ENCODE data around the gene GRIK2.

GRIK2 gene

DNA sequence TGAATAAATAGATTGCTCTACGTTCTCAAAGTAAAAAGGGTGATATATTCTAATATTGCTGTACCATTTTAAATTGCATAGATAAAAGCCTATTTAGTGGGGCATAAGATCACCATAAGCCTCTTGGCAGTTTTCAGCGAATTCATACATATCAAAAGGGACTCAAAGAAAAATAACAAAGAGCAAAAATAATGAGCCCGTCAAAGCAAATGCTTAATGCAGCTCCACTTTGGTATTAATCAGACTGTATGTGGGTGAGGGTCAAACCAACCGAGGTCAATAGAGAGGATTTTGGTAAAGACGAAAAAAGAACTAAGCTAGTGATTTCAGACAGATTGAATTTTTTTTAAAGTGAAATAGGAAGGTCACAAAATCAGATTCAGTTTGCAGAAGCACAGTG is 598.8 kb downstream of the GRIK2 start:
- no peak for TF ChIP-seq TAF1 (IDR thresholded peaks at IDR 0.05; ENCODE audit: borderline replicate concordance, low read depth, low read length)
- DNase-seq (ENCODE audit: insufficient read length), result no peak
- FAIRE-seq, result no peak

DNA sequence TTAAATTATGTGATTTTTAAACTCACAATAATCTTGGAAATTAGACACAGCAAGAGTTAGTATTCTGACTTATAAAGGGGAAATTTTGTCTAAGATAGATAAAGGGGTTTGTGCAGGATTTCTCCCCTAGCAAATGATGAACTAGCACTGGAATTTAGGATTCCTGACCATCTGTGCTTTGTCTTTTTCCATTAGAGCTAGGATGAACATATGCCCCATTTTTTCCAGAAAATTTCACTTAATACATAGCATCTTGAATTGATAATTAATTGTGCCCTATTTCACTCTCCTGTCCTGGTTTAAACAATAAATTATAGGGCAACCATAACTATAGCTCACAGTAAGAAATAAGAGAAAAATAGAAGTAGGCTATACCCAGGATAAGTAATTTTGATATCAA is 601.0 kb downstream of the GRIK2 start:
- DNase-seq (ENCODE audit: insufficient read length), result no peak
- no peak for FAIRE-seq
- no peak for TF ChIP-seq POLR2AphosphoS5 (IDR thresholded peaks at IDR 0.05; ENCODE audit: low read depth, low read length)
- no peak for TF ChIP-seq POLR2A (IDR thresholded peaks at IDR 0.05; ENCODE audit: low read depth, low read length)
- TF ChIP-seq TAF1 (IDR thresholded peaks at IDR 0.05; ENCODE audit: borderline replicate concordance, low read depth, low read length), result no peak

DNA sequence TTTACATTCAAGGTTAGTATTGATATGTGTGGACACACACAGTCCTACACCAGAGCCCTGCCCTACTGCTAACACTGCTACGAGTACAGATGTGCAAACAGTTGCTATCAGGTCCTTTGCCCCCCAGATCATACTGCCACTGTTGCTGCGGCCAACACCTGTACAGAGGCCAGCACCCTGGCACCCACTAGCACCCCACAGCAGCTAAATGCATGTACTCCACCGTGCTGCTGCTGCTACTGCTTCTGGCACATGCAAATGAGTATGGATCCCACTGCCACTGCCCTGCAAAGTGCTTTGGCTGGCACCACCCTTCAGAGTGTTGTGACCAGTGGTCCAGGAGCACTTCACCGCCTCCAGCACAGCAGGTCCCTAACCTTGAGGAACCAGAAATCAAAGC is 621.9 kb downstream of the GRIK2 start:
- TF ChIP-seq TAF1 (IDR thresholded peaks at IDR 0.05; ENCODE audit: borderline replicate concordance, low read depth, low read length) (no peak), POLR2AphosphoS5 (IDR thresholded peaks at IDR 0.05; ENCODE audit: low read depth, low read length) (no peak), POLR2A (IDR thresholded peaks at IDR 0.05; ENCODE audit: low read depth, low read length) (no peak)
- FAIRE-seq (no peak), DNase-seq (ENCODE audit: insufficient read length) (no peak)

DNA sequence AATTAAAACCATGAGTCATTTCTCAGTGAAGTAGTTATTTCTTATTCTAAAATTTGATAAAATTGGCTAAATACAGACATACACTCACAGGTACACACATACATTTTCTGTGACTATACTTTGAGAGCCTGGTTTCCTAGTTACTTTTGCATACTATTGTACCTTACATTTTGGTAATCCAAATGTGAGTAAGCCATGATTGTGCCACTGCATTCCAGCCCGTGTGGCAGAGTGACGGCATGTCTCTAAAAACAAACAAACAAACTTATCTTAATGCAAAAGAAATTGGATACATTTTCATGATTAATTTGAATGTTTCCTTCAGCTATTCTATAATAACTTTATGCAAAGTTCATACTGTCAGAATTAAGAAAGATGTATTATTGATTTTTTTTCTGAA is 628.8 kb downstream of the GRIK2 start:
- DNase-seq (ENCODE audit: insufficient read length) (no peak), FAIRE-seq (no peak)
- no peak for TF ChIP-seq POLR2AphosphoS5 (IDR thresholded peaks at IDR 0.05; ENCODE audit: low read depth, low read length)
- TF ChIP-seq POLR2A (IDR thresholded peaks at IDR 0.05; ENCODE audit: low read depth, low read length), result no peak
- no peak for TF ChIP-seq TAF1 (IDR thresholded peaks at IDR 0.05; ENCODE audit: borderline replicate concordance, low read depth, low read length)

DNA sequence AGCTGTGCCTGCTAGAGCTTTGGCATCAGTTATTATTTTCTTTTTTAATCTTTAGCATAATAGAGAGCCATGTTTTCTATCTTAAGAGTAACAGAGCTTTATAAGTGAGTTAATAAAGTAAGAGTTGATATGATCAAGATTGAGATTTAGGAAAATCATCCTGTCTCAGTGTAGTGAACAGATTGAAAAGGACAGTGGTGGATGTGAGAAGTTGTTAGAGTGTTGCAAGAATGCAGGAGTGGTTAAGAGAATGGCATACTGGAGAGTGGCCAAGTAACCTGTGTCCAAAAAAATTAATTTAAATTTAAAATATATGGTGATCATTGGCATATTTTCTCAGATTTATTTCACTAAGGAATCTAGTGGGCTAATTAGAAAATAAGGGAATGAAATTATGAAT is 629.3 kb downstream of the GRIK2 start:
- FAIRE-seq (no peak), DNase-seq (ENCODE audit: insufficient read length) (no peak)
- TF ChIP-seq POLR2A (IDR thresholded peaks at IDR 0.05; ENCODE audit: low read depth, low read length), result no peak
- TF ChIP-seq TAF1 (IDR thresholded peaks at IDR 0.05; ENCODE audit: borderline replicate concordance, low read depth, low read length), result no peak
- TF ChIP-seq POLR2AphosphoS5 (IDR thresholded peaks at IDR 0.05; ENCODE audit: low read depth, low read length), result no peak

DNA sequence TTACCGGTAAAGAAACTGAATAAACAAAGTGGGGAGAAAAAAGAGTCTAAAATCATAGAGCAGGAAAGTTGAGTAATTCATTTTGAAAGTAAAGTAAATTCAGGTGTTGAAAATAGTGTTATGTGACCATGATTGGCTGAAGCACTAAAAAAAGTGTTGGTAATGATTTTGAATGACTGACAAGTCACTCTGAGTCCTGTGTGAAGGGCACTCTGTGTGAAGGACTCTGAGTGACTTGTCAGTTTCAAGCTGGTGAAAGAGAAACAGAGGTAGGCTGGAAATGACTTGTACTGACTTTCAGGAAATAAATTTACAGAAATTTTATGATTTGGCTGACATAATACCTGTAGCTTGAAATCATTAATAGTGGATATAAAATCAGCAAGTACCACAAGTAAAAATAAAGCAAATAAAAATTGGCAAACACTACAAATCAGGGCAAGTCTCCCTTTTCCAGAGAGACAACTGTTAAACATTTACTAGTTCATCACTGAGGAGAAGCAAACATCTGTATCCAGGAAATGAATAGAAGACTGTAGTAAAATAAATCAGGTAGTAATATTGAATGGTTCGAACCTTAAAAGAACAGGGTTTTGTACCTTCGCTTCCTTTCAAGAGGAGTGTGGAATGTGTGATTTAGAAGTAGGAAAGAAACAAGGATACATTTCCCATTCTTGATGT is 630.6 kb downstream of the GRIK2 start:
- no peak for DNase-seq (ENCODE audit: insufficient read length)

DNA sequence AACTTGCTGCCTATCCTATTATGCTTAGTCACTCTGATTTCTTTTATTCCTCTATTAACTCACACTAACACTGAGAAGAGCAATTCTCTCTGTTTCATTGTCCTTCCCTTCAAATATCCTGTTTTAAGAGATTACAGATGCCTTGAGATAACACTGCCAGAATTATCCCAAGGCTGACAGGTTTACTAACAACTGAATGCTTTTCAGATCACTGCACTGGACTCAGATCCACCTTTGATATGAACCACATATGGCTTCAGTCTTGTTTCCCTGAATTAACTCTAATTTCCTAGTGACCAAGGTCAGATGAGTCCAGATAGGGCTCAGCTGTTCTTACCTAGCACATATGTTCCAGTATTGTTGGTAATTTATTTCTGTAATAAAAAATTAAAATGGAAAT is 633.1 kb downstream of the GRIK2 start:
- no peak for FAIRE-seq
- DNase-seq (ENCODE audit: insufficient read length), result no peak

More for the DNA sequence above, 630.6 kb downstream of the GRIK2 start:
- FAIRE-seq, result no peak
- TF ChIP-seq TAF1 (IDR thresholded peaks at IDR 0.05; ENCODE audit: borderline replicate concordance, low read depth, low read length), result no peak
- no peak for TF ChIP-seq POLR2A (IDR thresholded peaks at IDR 0.05; ENCODE audit: low read depth, low read length)
- no peak for TF ChIP-seq POLR2AphosphoS5 (IDR thresholded peaks at IDR 0.05; ENCODE audit: low read depth, low read length)

DNA sequence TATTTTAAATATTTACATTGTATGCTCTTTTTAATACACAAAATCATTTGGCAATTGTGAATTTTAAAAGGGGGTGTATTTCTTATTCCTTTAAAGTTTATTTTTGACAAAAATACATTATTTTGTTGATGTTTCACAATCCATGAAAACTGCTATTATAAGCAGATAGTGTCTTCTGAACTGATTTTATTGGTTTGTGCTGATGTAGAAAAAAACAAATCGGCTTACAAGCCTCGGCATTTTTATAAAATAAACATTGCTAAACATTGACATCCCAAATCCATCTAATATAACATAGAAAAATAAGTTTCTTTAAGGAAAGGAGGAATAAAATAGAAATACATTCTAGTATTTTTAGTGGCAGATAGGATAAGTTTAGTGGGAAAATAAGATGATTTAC is 634.7 kb downstream of the GRIK2 start:
- TF ChIP-seq POLR2A (IDR thresholded peaks at IDR 0.05; ENCODE audit: low read depth, low read length), result no peak
- no peak for TF ChIP-seq POLR2AphosphoS5 (IDR thresholded peaks at IDR 0.05; ENCODE audit: low read depth, low read length)
- no peak for TF ChIP-seq TAF1 (IDR thresholded peaks at IDR 0.05; ENCODE audit: borderline replicate concordance, low read depth, low read length)
- no peak for DNase-seq (ENCODE audit: insufficient read length)
- FAIRE-seq, result no peak

More for the DNA sequence above, 633.1 kb downstream of the GRIK2 start:
- no peak for TF ChIP-seq TAF1 (IDR thresholded peaks at IDR 0.05; ENCODE audit: borderline replicate concordance, low read depth, low read length)
- no peak for TF ChIP-seq POLR2AphosphoS5 (IDR thresholded peaks at IDR 0.05; ENCODE audit: low read depth, low read length)

DNA sequence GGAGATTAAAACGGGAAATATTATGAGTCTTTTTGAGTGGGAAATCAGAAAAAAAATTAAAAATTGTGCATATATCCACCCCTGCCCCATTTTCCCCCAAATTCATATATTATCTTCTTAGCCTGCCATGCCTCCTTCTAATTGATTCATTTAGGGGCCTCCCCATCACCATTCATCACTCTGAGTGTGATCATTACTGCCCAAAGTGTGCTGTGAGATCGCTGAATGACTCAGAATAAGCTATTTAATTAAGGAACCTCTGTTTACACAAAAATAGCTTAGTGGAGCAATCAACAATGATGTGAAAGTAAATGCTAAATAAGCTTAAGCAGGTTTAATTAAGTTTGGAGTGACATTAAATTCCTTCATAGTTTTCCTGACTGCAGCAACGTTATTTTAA is 645.5 kb downstream of the GRIK2 start:
- TF ChIP-seq TAF1 (IDR thresholded peaks at IDR 0.05; ENCODE audit: borderline replicate concordance, low read depth, low read length), result no peak
- no peak for TF ChIP-seq POLR2A (IDR thresholded peaks at IDR 0.05; ENCODE audit: low read depth, low read length)
- TF ChIP-seq POLR2AphosphoS5 (IDR thresholded peaks at IDR 0.05; ENCODE audit: low read depth, low read length), result no peak
- no peak for DNase-seq (ENCODE audit: insufficient read length)
- no peak for FAIRE-seq

DNA sequence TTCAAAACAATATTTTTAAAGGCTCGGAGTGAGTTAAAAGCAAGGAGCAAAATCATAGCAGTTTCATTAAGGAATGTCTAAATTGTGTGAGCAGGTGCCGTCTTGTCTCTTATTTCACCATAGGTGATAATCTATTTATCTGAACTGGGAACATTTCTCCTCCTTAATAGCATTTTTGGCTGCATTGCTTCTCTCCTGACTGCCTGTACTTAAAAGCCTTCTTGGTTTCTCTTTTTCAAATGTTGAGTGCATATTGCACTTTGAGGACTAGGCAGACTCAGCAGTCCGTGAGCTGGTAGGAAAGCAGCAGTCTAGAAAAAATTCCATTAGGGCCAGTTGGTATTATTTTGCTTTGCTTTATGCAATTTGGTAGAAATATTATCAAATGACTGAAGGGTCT is 645.9 kb downstream of the GRIK2 start:
- no peak for FAIRE-seq
- TF ChIP-seq TAF1 (IDR thresholded peaks at IDR 0.05; ENCODE audit: borderline replicate concordance, low read depth, low read length) (no peak), POLR2A (IDR thresholded peaks at IDR 0.05; ENCODE audit: low read depth, low read length) (no peak), POLR2AphosphoS5 (IDR thresholded peaks at IDR 0.05; ENCODE audit: low read depth, low read length) (no peak)

DNA sequence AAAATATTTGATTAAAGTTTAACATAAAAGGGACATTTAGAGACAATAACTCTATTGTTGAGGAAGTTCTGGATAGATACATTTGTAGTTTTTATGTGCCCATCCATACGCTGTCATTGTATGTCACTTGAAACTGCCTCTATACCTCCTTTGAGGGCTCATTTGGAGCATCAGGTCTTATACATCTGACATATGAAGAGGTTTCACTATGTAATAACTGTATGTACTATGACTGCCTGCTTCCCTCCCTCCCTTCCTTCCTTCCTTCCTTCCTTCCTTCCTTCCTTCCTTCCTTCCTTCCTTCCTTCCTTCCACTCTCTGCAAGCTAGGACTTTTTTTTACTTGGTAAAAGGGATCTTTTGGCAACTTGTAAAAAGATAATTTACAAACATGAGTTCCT is 657.5 kb downstream of the GRIK2 start:
- no peak for TF ChIP-seq POLR2A (IDR thresholded peaks at IDR 0.05; ENCODE audit: low read depth, low read length)
- TF ChIP-seq POLR2AphosphoS5 (IDR thresholded peaks at IDR 0.05; ENCODE audit: low read depth, low read length), result no peak
- no peak for TF ChIP-seq TAF1 (IDR thresholded peaks at IDR 0.05; ENCODE audit: borderline replicate concordance, low read depth, low read length)
- DNase-seq (ENCODE audit: insufficient read length) (no peak), FAIRE-seq (no peak)

More for the DNA sequence above, 645.9 kb downstream of the GRIK2 start:
- DNase-seq (ENCODE audit: insufficient read length), result no peak

DNA sequence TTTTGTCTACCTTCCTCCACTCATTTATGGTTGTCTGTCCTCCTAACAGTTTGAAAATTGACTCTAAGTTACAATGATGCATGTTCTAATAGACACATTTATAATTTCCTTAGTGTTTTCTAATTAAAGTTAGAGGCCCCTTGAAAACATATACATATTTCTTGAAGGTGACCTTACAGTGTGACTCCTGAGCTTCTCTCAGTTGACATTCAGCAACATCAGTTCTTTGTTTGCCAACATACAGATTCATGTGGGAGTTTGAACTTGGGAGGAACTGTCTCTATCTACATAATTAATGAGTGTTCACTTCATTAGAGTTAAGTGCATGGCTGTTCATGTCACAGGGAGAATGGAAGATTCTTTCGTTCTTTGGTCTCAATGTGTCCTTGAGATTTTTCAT is 658.2 kb downstream of the GRIK2 start:
- no peak for DNase-seq (ENCODE audit: insufficient read length)
- TF ChIP-seq POLR2A (IDR thresholded peaks at IDR 0.05; ENCODE audit: low read depth, low read length), result no peak
- no peak for TF ChIP-seq TAF1 (IDR thresholded peaks at IDR 0.05; ENCODE audit: borderline replicate concordance, low read depth, low read length)
- no peak for TF ChIP-seq POLR2AphosphoS5 (IDR thresholded peaks at IDR 0.05; ENCODE audit: low read depth, low read length)
- no peak for FAIRE-seq

DNA sequence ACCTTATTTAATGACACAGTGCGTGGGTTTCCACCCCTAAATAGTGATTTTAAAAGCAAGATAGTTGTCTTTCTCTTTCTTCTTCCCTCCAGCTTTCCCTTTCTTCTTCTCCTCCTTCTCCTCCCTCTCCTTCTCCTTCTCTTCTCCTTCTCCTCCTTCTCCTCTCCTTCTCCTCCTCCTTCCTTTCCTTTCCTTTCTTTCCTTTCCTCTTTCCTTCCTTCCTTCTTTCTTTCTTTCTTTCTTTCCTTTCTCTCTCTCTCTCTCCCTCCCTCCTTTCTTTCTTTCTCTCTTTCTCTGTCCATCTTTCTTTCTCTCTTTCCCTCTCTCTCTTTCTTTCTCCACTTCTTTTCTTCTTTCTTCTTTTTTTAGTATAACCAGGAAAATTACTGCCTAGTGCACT is 670.6 kb downstream of the GRIK2 start:
- FAIRE-seq, result no peak
- DNase-seq (ENCODE audit: insufficient read length), result no peak
- TF ChIP-seq POLR2AphosphoS5 (IDR thresholded peaks at IDR 0.05; ENCODE audit: low read depth, low read length) (no peak), TAF1 (IDR thresholded peaks at IDR 0.05; ENCODE audit: borderline replicate concordance, low read depth, low read length) (no peak), POLR2A (IDR thresholded peaks at IDR 0.05; ENCODE audit: low read depth, low read length) (no peak)

Measured in GM12892 (cell line).